Stimulated activated CD4-positive, alpha-beta T cell treated with anti-CD3 and anti-CD28 coated beads, Interleukin-4, amount 100 ng/mL, for 1 hour (primary cell): ENCODE measurements around the gene SMARCAL1.

Experiments used
- DNase-seq: peaks from one replicate; pipeline ENCODE4 v3.0.0-alpha.2; 2020

SMARCAL1 gene

DNA sequence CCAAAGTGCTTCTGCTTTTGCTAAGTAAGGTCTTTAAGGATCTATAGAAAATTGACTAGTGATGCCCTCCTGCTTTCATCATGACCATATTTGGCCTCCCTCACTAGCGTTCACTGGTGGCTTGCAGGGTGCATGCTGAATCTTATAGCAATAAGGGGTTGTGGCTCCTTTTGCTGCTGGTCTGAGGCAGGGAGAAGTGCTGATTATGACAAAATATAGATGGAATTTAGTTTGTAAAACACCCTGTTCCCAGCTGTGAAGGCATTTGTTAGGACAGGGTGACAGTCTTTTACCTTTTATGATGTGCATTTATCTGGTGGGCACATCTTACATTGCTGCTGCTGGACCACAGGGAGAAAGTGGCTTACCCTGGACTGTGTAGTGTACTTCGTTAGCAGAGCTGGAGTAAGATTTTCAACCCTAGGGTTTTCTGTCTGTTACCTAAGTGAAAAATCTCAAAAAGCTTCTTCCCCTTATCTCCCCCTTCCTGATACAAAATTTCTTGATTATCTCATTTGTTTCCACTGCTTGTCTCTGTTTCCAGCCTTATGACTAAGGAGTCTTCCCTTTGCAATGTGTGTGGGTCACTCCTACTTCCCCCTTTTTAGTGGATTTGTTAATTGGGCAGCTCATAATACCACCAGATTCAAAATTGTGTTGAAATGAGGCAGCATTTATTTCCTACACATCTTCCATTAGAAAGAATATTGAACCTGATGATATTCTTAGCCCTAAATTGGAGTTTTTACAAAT is 65.2 kb downstream of the SMARCAL1 start:
- DNase-seq = no peak

DNA sequence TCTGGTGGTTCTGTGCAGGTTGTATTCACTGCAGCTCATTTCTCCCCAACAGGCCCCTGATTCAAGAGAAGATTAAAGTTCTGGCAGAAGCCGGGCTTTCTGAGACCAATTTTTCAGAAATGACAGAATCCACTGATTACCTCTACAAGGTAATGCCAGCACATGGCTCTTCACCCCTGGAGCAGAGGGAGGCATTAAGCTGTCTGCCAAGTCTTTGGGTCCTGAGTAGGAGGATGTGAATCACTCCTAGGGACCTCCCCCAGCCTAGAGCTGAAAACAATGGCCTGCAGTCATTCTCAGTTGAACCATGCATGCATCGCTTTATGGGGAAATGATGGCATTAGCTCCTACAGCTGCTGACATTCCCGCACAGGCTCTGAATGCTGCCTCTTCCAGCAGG is 65.9 kb downstream of the SMARCAL1 start:
- no peak for DNase-seq

DNA sequence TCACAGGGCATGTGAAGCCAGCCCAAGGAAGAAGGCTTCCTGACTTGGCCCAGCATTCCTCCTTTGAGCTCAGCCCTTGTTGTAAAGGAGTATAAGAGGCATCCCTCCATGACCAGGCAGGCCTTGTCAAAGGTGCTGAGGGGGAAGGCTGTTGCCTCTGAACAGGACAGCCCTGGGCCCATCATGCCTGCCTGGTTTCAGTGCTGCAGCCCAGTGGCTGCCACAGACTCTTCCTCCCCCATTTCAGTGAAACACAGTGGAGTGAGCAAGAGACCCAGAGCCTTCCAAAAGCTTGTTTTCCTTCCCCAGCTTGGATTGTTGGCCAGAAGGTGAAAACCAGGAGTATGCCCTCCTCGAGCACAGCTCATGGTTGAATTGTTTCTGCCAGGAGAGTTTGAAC is 66.5 kb downstream of the SMARCAL1 start:
- no peak for DNase-seq

DNA sequence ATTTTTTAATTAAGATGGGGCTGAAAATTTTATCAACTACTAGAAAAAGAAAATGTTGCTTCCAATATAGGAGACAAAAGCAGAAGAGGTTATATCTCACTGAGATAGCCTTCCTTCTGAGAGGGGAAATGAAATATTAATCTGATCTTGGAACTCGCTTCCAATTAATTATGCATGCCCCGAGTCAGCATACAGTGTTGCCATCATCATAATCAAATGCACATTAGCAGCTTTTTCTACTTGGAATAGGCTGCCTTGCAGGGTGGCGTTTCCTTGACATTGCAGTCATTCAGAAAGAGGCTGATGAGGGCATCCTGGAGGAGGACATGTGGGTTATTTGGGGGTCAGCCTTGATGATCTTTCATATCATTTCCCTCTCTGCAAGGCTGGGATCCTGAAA is 67.9 kb downstream of the SMARCAL1 start:
- no peak for DNase-seq

DNA sequence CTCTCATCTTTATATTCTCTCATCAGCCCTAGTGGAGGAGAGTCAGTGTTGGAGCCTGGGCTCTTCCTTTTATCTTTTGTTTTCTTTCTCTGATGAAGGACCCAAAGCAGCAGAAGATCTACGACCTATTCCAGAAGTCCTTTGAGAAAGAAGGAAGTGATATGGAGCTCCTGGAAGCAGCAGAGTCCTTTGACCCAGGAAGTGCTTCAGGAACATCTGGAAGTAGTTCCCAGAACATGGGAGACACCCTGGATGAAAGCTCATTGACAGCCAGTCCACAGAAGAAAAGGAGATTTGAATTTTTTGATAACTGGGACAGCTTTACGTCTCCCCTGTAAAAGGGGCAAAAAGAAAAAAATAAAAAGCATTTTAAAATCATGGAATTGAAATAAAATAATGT is 70.4 kb downstream of the SMARCAL1 start:
- DNase-seq = no peak

DNA sequence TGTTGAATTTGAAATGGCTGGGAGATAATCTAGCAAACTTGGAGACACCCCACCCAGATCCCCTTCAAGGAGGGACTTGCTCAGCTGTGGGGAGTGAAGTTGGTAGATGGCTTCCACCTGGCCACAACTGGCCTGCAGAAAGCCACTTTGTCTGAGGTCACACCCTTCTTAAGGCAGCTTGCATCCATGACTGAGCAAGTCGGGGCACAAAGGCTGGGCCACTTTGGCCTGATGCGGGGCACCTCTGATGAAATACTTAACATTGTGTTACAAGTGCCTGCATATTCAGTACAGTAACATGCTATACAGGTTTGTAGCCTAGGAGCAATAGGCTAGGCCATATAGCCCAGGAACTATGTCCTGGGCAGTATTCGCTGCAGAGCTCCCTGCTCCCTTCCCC is 73.0 kb downstream of the SMARCAL1 start:
- DNase-seq = no peak

DNA sequence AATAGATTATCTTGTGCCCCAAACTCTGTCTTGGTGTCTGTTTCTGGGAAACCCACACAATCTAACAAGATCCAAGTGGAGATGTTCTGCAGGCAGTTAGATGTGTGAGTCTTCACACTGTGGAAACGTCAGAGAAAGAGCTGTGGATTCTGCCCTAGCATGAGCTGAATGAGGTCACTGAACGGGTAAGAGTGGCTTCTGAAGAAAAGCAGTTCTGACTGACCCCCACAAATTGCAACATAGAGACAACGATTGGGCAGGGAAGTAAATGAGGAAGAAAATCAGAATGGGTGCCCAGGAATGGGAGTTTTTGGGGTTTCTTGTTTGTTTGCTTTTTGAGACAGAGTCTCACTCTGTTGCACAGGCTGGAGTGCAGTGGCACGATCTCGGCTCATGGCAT is 73.5 kb downstream of the SMARCAL1 start:
- no peak for DNase-seq

DNA sequence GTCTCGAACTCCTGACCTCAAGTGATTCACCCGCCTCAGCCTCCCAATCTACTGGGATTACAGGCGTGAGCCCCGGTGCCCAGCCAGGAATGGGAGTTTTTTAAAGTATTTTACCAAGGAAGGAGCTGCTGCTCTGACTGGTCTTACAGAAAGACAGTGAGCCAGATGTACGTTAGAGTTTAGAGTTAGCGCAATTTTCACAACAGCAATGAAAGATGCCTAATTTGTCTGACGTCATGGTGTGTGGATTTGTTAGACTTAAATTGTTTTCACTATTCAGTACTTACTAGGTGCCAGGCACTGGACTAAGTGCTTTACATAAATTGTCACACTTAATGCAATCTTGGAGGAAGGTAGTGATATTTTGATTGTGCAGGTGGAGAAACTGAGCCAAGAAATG is 74.0 kb downstream of the SMARCAL1 start:
- no peak for DNase-seq

DNA sequence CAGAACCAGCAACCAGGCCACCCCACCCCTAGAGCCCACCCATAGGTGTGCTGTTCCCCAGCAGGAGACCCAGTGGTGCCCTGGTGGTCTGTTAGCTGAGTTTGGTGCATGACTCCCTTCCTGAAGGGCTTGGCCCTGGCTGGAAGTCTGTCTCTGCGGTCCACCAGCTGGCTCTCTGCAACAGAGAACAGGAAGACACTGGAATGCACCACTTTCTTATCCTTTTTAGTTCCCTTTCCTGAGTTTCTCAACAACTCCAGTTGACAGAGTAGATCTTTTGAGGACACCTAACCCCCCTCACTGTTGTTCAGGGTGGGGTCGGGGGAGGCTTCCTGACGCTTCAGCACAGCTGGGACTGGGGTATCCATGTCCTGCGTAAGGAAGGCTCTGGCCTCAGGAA is 74.4 kb downstream of the SMARCAL1 start:
- no peak for DNase-seq

DNA sequence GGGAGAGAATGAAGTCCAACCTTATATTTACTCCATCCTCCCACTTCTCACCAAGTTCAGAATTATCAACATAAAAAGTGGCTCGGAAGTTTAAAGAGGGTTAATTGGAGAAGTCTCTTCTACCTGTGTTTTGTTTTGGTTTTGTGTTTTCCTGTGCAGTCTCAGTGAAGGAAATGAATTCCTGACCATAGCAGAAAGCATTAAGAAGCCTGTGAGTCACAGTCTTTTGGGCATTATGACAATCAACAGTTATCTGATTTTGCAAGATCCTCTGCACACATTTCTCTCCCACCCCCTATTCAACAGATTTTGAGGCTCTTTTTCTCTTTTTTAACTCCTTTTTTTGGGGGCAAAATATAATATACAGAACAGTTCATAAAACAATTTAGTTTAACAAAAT is 77.8 kb downstream of the SMARCAL1 start:
- no peak for DNase-seq

DNA sequence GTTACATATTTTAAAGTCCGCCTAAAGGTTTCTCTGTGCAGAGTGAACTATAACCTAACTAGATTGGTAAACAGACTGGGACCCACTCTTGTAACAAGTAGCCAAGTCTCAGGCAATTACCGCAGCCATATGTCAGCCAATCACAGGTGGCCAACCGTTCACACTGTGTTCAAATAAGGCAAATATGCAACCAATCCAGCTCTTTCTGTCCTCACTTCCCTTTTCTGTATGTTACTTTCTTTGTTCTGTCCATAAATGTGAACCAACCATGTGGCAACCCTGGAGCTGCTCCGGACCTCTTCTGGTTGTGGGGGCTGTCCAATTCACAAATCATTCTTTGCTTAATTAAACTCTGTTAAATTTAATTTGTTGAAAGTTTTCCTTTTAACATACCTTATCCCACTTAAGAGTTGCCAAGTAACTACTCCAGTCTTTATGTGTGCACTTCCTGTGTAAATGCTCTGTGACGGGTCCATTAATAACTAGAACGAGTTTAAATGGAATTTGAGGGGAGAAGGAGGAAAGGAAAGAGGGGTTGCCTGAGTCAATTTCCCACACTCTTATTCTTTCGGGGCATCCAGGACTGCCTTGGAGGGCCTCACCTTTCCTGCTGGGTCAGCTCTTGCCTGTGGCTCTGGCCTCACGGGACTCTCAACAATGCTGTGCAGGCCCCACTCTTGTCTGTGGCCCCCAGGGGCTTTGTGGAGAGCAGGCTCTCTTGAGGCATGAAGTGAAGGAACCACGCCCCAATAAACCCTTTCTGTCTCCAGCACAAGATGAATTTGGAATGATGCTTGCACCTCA is 79.7 kb downstream of the SMARCAL1 start:
- no peak for DNase-seq

DNA sequence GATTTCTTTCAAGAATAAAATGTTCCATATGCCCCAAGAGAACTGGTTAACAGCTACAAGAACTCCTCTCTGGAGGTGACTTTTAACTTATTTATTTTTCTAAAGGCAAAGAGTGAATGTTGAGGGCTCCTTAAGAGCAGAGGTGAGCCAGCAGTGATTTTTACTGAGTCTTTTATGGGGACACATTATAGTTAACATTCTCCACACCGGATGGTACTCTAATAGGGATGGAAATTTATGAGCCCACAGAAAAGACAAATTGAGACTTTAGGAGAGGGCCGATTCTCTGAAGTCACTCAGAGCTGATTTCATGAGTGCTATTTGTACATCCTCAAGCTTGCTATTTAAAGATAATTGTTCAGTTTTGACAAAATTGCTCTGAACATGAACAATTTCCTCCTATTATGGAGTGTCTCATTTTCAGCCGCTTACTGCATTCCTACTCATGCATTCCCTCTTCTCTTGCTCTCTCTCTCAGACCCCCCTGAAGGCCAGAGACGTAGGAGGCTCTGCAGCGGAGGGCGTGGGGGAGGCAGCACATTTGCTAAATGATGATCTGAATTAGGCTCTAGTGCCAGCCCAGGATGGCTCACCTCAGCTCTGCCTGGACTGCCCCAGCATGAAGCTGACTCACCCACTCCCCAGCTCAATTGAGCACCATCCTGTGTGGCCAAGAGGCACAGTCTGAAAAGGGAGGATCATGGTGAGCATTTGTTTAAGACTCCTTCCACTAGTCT is 80.5 kb downstream of the SMARCAL1 start:
- DNase-seq = no peak

DNA sequence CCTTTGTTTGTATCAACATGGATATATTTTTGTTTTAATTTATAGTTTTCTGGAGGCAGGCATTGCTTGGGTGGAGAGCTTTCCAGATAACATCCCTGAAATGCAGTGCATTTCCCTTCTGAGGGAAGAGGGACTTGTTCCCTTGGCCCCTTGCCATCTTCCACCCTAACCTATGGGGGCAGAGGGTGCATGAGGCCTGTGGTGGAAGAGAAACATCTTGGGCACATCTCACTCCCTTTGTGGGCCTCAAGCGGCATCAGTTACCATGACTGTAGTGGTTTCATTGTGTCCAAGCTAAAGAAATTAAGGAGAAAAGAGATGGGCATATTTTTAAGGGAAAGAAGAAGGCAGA is 81.0 kb downstream of the SMARCAL1 start:
- DNase-seq = no peak

DNA sequence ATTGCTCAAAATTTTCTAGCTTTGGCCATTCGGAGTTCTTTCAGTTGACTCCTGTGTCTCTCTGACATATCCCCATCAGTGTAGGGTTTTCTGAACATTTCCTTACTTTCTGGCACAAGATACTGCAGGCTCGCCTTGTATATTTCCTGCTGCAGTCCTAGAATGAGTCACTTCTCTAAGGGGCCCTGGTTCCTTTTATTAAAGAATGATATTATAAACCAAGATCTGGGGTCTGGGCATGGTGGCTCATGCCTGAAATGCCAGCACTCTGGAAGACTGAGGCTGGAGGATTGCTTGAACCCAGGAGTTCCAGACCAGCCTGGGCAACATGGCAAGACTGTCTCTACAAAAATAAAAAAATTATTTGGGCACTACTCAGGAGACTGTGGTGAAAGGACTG is 83.4 kb downstream of the SMARCAL1 start:
- no peak for DNase-seq

DNA sequence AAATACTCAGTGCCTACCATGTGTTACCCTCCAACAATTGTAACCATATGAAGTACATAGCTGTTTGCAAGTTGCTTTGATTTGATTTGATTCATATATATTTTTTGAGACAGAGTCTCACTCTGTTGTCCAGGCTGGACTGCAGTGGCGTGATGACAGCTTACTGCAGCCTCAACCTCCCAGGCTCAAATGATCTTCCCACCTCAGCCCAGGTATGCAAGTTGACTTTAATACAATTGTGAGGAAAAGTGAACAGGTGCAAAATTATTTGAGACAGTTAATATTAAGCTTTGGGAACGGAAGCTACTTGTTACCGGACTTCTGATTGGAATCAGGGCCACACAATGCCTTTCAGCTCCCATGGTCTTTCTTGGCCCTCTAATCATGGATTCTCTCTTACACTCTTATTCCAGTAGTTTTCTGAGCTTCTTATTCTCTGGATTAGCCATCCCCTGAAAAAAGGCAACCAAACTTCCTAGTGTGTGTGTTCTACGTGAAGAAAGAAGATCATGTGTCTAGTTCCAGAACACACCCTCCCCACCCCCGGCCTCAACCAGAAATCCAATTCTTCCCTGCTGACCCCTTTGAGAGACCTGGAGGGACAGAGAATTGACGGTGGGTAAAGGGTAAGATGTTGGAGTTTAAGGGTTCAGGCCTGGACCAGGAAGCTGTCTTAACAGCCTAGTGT is 85.2 kb downstream of the SMARCAL1 start:
- no peak for DNase-seq

DNA sequence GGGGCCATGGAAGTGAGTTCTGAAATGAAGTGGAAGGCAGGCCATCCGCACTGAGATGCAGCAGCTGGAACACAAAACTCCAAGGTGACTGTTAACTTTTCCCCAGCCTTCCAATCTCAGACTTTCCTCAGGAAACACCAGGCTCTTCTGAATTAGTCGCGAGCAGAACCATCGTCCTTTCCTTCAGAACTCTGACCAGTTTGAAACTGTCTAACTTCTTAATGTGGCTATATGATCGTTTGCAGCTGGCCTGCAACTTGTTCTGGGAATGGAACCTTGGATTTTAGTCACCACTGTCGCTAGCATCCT is 85.7 kb downstream of the SMARCAL1 start:
- DNase-seq = no peak

DNA sequence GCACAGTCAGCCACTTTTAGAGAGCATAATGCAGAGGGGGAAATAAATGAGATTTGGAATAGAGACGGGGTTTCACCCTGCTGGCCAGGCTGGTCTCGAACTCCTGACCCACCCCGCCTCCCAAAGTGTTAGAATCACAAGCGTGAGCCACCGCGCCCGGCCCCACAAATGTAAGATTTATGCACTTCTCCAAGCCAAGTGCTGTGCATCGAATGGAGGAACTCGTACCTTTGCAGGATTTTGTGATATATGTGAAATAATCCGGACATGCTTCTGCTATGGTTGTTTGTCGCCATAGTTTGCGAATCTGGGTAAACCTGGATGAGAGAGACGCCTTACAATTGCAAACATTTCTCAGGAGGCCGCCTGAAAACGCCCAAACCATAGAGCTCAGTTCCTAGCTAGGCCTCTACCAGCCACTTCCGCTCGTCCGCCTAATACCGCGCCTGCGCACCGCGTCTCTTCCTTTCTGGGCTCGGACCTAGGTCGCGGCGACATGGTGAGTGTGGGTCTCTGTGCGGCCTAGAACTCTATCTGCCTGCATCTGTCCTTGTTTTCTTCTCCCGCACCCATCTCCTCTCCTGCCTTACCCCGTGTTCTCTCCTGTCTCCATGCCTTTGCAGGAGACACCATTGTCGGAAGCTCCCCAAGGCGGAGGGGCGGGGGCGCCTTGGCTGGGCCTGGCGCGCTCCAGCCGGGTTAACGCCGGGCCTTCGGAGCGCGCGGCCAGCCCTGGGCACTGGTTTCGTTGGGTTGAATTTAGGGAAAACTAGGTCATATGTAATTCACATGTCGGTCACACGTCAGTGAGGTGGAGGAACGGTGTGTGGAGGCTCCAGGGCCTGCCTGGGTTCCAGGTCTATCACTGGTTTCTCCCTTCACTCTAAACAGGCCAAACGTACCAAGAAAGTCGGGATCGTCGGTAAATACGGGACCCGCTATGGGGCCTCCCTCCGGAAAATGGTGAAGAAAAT is 86.4 kb downstream of the SMARCAL1 start, which contains the start of gene RPL37A:
Gene RPL37A (plus strand): TSS at position 466 of the 974 bp plus-strand sequence. CDS start 31 bp downstream, at position 497.
- peak; percentile 88 for DNase-seq

DNA sequence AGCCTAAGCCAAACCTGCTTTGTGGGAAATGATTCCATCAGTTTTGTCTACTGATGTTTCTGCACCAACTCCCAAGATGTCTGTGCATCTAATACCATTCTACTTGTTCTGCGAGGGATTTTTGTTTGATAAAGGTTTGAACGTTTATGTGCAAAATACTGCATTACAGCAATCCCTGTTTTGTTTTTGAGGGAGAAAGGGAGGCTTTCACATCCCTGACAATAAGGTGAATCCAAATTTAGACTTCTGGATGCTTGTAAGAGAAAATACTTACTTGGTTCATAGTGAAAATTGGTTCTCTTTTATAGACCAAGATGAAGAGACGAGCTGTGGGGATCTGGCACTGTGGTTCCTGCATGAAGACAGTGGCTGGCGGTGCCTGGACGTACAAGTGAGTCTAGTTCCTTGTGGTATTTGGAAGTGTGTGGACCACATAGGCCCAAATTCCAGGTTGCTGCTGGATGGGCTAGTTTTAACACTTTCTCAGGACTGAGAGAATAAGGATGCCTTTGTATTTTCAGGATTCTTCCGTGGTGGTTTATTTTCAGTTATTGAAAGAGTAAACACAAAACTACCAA is 87.4 kb downstream of the SMARCAL1 start:
- DNase-seq = no peak

DNA sequence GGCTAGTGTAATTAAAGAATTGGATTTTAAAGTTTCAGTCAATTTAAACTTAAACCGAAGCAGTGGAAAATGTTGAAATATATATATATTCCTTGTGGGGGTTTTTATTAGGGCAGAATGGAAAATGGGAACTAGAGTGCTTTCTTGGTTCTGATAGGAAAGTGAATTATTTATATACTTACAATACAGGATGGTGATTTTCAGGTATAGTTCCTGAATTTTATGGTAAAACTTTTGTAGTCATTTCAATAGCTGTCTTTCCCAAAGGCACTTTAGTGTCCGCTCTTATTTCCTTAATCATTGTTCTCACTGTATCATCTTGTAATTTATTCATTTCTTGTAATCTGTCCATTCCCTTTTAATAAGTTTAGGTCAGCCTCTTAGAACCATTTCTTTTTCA is 88.3 kb downstream of the SMARCAL1 start:
- no peak for DNase-seq

DNA sequence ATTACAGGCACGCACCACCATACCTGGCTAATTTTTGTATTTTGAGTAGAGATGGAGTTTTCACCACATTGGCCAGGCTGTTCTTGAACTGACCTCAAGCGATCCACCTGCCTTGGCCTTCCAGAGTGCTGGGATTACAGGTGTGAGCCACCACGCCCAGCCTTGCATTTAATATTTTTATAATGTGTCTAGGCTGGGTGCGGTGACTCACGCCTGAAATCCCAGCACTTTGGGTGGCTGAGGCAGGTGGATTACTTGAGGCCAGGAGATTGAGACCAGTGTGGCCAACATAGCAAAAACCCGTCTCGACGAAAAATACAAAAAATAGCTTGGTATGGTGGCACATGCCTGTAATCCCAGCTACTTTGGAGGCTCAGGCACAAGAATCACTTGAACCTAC is 89.6 kb downstream of the SMARCAL1 start:
- no peak for DNase-seq

DNA sequence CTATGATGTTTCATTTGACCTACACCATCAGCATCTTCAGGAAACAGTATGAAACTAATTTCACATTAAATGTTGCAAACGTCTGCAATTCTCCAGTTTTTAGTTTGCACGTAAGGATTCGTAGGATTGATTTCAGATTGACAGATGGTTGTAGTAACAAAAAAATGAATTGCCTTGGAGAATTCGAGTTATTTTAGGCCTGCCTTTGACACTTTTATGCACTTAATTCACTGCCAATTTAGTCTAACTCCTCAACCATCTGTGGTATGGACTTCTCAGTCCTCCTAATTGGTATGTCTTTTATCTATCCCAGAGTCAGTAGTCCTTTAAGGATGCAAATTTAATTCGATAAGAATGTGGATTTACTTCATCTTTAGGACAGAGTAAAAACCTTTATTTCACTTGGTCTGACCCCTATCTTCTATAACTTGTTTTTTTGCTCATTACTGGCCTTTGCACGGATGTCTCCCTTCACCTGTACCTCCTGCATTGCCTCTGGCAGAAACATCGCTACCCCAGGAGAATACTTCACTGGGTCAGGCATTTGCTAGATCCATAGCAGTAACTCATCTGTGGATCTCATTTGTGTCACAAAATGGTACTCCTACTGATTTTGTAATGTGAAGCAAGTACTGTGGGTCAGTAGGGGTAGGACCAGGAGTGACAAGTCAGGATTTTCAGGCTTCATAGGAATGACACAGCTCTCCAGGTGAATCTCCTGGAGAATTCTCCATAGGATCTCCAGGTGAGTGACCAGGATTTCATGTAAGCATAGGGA is 90.3 kb downstream of the SMARCAL1 start:
- no peak for DNase-seq
